Measurements from ENCODE around the gene TIFAB. TPM values are rescaled to one million over a fixed set of nuclear protein-coding genes. Genes with fewer than 3 reads are reported as not detected.

Gene TIFAB
- total RNA-seq, 1 donor from 2014 or later = not detected

- no peak for DNase-seq (ENCODE audit: low read depth)
- no peak overlapping the region for H3K4me3 ChIP-seq (ENCODE audit: low read depth, low read length)
- TF ChIP-seq CTCF (conservative IDR thresholded peaks at IDR 0.05; ENCODE audit: low read depth, low read length) = no peak
Observed at GRCh38 chr5:135439231-135440205, 12.6 kb downstream of the TIFAB start.

GRCh38 chr5:135438636-135439221 is 13.4 kb downstream of the TIFAB start:
- no peak for DNase-seq (ENCODE audit: low read depth)
- TF ChIP-seq CTCF (conservative IDR thresholded peaks at IDR 0.05; ENCODE audit: low read depth, low read length) = no peak
- no peak overlapping the region for H3K4me3 ChIP-seq (ENCODE audit: low read depth, low read length)

- H3K4me3 ChIP-seq (ENCODE audit: low read depth, low read length) = no peak overlapping the region
- TF ChIP-seq CTCF (conservative IDR thresholded peaks at IDR 0.05; ENCODE audit: low read depth, low read length) = no peak
- DNase-seq (ENCODE audit: low read depth) = no peak
Observed at GRCh38 chr5:135437796-135438560, 14.2 kb downstream of the TIFAB start.

GRCh38 chr5:135437422-135437795 is 14.7 kb downstream of the TIFAB start:
- no peak for TF ChIP-seq CTCF (conservative IDR thresholded peaks at IDR 0.05; ENCODE audit: low read depth, low read length)
- DNase-seq (ENCODE audit: low read depth) = no peak
- H3K4me3 ChIP-seq (ENCODE audit: low read depth, low read length) = no peak overlapping the region

GRCh38 chr5:135436951-135437418 is 15.2 kb downstream of the TIFAB start:
- no peak for DNase-seq (ENCODE audit: low read depth)
- H3K4me3 ChIP-seq (ENCODE audit: low read depth, low read length) = no peak overlapping the region
- TF ChIP-seq CTCF (conservative IDR thresholded peaks at IDR 0.05; ENCODE audit: low read depth, low read length) = no peak

- no peak for DNase-seq (ENCODE audit: low read depth)
- TF ChIP-seq CTCF (conservative IDR thresholded peaks at IDR 0.05; ENCODE audit: low read depth, low read length) = no peak
- no peak overlapping the region for H3K4me3 ChIP-seq (ENCODE audit: low read depth, low read length)
Observed at GRCh38 chr5:135435467-135436330, 16.5 kb downstream of the TIFAB start.

All from epithelial cell of proximal tubule (primary cell).